GM18517 (cell line): ENCODE data around the gene AMOT.

Experiments
- ATAC-seq: cut with Tn5 transposase; IDR thresholded peaks from one replicate; pipeline ENCODE4 v1.9.1; 2021; ENCODE audit warnings: mild to moderate bottlenecking, moderate library complexity; ENCODE audit not compliant: unreplicated experiment

Gene AMOT

GRCh38 chrX:112800971-112801775 lies 39.5 kb downstream of the AMOT start:
- no peak for ATAC-seq

GRCh38 chrX:112799425-112799824 lies 41.2 kb downstream of the AMOT start:
- no peak for ATAC-seq

GRCh38 chrX:112798736-112799135 lies 41.9 kb downstream of the AMOT start:
- no peak for ATAC-seq

- no peak for ATAC-seq
Measured at GRCh38 chrX:112789931-112790330, 50.7 kb downstream of the AMOT start.

GRCh38 chrX:112786076-112786475 lies 54.6 kb downstream of the AMOT start:
- no peak for ATAC-seq

- no peak for ATAC-seq
Measured at GRCh38 chrX:112785344-112785743, 55.3 kb downstream of the AMOT start.

- no peak for ATAC-seq
Measured at GRCh38 chrX:112784692-112785091, 55.9 kb downstream of the AMOT start.

- ATAC-seq: no peak
Measured at GRCh38 chrX:112779139-112779538, 61.5 kb downstream of the AMOT start.

- ATAC-seq: no peak
Measured at GRCh38 chrX:112774651-112775293, 65.9 kb downstream of the AMOT start.

GRCh38 chrX:112774142-112774541 lies 66.5 kb downstream of the AMOT start:
- ATAC-seq: no peak

- no peak for ATAC-seq
Measured at GRCh38 chrX:112769034-112769433, 71.6 kb downstream of the AMOT start.

- ATAC-seq: no peak
Measured at GRCh38 chrX:112768563-112768962, 72.1 kb downstream of the AMOT start.

GRCh38 chrX:112766774-112767173 lies 73.9 kb downstream of the AMOT start:
- ATAC-seq: peak; percentile 55

- peak; percentile 80 for ATAC-seq
Measured at GRCh38 chrX:112761242-112762207, 79.1 kb downstream of the AMOT start.

GRCh38 chrX:112760697-112761096 lies 79.9 kb downstream of the AMOT start:
- ATAC-seq: peak; percentile 75

- no peak for ATAC-seq
Measured at GRCh38 chrX:112759966-112760365, 80.7 kb downstream of the AMOT start.

GRCh38 chrX:112759512-112759911 lies 81.1 kb downstream of the AMOT start:
- no peak for ATAC-seq

- no peak for ATAC-seq
Measured at GRCh38 chrX:112757946-112758345, 82.7 kb downstream of the AMOT start.

- ATAC-seq: no peak
Measured at GRCh38 chrX:112753116-112753515, 87.5 kb downstream of the AMOT start.

- no peak for ATAC-seq
Measured at GRCh38 chrX:112751076-112751475, 89.6 kb downstream of the AMOT start.
